Renal cortical epithelial cell (primary cell): ENCODE data around the gene CDKN2C. TPM values are rescaled to one million over a fixed set of nuclear protein-coding genes. Genes with fewer than 3 reads are reported as not detected.

Experiments
- total RNA-seq: library from RNA; depleted of rRNA; stranded (reverse); fragments of >200 nt; gene quantifications from 2 replicates; pipeline ENCODE4 v1.2.3, GENCODE V29; 2014

The CDKN2C gene
- total RNA-seq, 1 donor from 2014 or later: 6.7 TPM

Other genes with a start within 250 kb of the CDKN2C start
- 92.6 and 95.2 TPM in 2 replicates for gene FAF1, start 10.0 kb upstream of the CDKN2C start, total RNA-seq
- 0.15 TPM in 1 of 2 replicates, not detected in the other for gene C1orf185, start 132.0 kb downstream of the CDKN2C start, total RNA-seq